ENCODE results near the gene ARHGEF16. TPM values are rescaled to one million over a fixed set of nuclear protein-coding genes. Genes with fewer than 3 reads are reported as not detected.

The ARHGEF16 gene
- total RNA-seq, 1 experiment from 2014 or later, result 25.1 TPM

- DNase-seq, result no peak
- peaks cover 39% of the 10 kb centered on the region for H3K27me3 ChIP-seq (ENCODE audit: insufficient read depth, low read depth)
- H3K4me3 ChIP-seq, result no peak overlapping the region
- peaks cover 4% of the 10 kb centered on the region for H3K9me3 ChIP-seq (ENCODE audit: insufficient read depth, low read depth)
- CTCF ChIA-PET, result no interaction called here
- intact Hi-C loops (cut with micrococcal nuclease; ENCODE audit: unreplicated experiment), result loop anchor here (5.0 kb wide), 1 partner anchor 347 kb away; the partner anchor contains the start of gene LRRC47
- no peaks in the 10 kb centered on the region for H3K36me3 ChIP-seq (ENCODE audit: low read depth)
- no peaks in the 10 kb centered on the region for H4K20me1 ChIP-seq (ENCODE audit: insufficient read depth)
- H2AFZ ChIP-seq, result no peak overlapping the region
- no peak overlapping the region for H3K4me2 ChIP-seq
- peaks cover 10% of the 10 kb centered on the region for H3K4me1 ChIP-seq (replicated peaks; ENCODE audit: insufficient read depth)
- POLR2A ChIA-PET (ENCODE audit: unreplicated experiment), result no interaction called here
- no peaks in the 10 kb centered on the region for H3K9me2 ChIP-seq (ENCODE audit: insufficient read depth)
- TF ChIP-seq CTCF (conservative IDR thresholded peaks at IDR 0.05) (no peak), EZH2 (IDR thresholded peaks at IDR 0.05; ENCODE audit: low read depth) (no peak)
- H3F3A ChIP-seq (ENCODE audit: insufficient read depth, low read depth), result peaks cover 9% of the 10 kb centered on the region; the same call in 1 of the 2 replicates
- 0 out of 2 replicates have a peak, but pooled peaks cover 4% of the 10 kb centered on the region for H3K79me2 ChIP-seq (ENCODE audit: low read depth)
- BruUV-seq (replicated peaks), result no TSS peak
- no peak overlapping the region for H3K27ac ChIP-seq
These were observed 4.1 kb upstream of the ARHGEF16 start for GRCh38 chr1:3450202-3450863.

- Histone ChIP-seq H3K27me3 (ENCODE audit: insufficient read depth, low read depth) (peaks cover 35% of the 10 kb centered on the region), H3K9me2 (ENCODE audit: insufficient read depth) (no peaks in the 10 kb centered on the region), H3K4me2 (no peak overlapping the region), H2AFZ (no peak overlapping the region), H3K27ac (no peak overlapping the region), H3K79me2 (ENCODE audit: low read depth) (0 out of 2 replicates have a peak, but pooled peaks cover 9% of the 10 kb centered on the region), H3K36me3 (ENCODE audit: low read depth) (no peaks in the 10 kb centered on the region), H3K9me3 (ENCODE audit: insufficient read depth, low read depth) (peaks cover 4% of the 10 kb centered on the region), H3F3A (ENCODE audit: insufficient read depth, low read depth) (peaks cover 9% of the 10 kb centered on the region; the same call in 1 of the 2 replicates), H4K20me1 (ENCODE audit: insufficient read depth) (no peaks in the 10 kb centered on the region), H3K4me1 (replicated peaks; ENCODE audit: insufficient read depth) (peaks cover 10% of the 10 kb centered on the region), H3K4me3 (no peak overlapping the region)
- POLR2A ChIA-PET (ENCODE audit: unreplicated experiment), result no interaction called here
- no TSS peak for BruUV-seq (replicated peaks)
- CTCF ChIA-PET, result no interaction called here
- no peak for DNase-seq
- intact Hi-C loops (cut with micrococcal nuclease; ENCODE audit: unreplicated experiment), result loop anchor here (5.0 kb wide), 1 partner anchor 346 kb away; the partner anchor contains the start of gene LRRC47
- TF ChIP-seq EZH2 (IDR thresholded peaks at IDR 0.05; ENCODE audit: low read depth), result no peak
- TF ChIP-seq CTCF (conservative IDR thresholded peaks at IDR 0.05), result no peak
These were observed 3.5 kb upstream of the ARHGEF16 start for GRCh38 chr1:3450983-3451382.

- H3K27ac ChIP-seq, result no peak overlapping the region
- H3K4me1 ChIP-seq (replicated peaks; ENCODE audit: insufficient read depth), result peaks cover 10% of the 10 kb centered on the region
- H4K20me1 ChIP-seq (ENCODE audit: insufficient read depth), result no peaks in the 10 kb centered on the region
- no peak overlapping the region for H2AFZ ChIP-seq
- peaks cover 9% of the 10 kb centered on the region; the same call in 1 of the 2 replicates for H3F3A ChIP-seq (ENCODE audit: insufficient read depth, low read depth)
- no peaks in the 10 kb centered on the region for H3K36me3 ChIP-seq (ENCODE audit: low read depth)
- H3K4me3 ChIP-seq, result no peak overlapping the region
- 0 out of 2 replicates have a peak, but pooled peaks cover 9% of the 10 kb centered on the region for H3K79me2 ChIP-seq (ENCODE audit: low read depth)
- BruUV-seq (replicated peaks), result no TSS peak
- peaks cover 30% of the 10 kb centered on the region for H3K27me3 ChIP-seq (ENCODE audit: insufficient read depth, low read depth)
- ChIA-PET POLR2A (ENCODE audit: unreplicated experiment) (no interaction called here), CTCF (interaction anchor here (0.6 to 1.7 kb wide), 14 partner anchors 19 to 448 kb away, joined by 3 to 23 read pairs (median 6); partner anchors contain the start of genes C1orf174, CEP104 and DFFB)
- intact Hi-C loops (cut with micrococcal nuclease; ENCODE audit: unreplicated experiment), result loop anchor here (2.0 to 5.0 kb wide), 3 partner anchors 31 to 449 kb away; partner anchors contain the start of genes C1orf174 and LRRC47
- TF ChIP-seq CTCF (conservative IDR thresholded peaks at IDR 0.05), result no peak
- no peak for TF ChIP-seq EZH2 (IDR thresholded peaks at IDR 0.05; ENCODE audit: low read depth)
- no peak for DNase-seq
- H3K9me3 ChIP-seq (ENCODE audit: insufficient read depth, low read depth), result no peaks in the 10 kb centered on the region; the same call in 1 of the 2 replicates
- H3K4me2 ChIP-seq, result no peak overlapping the region
- H3K9me2 ChIP-seq (ENCODE audit: insufficient read depth), result no peaks in the 10 kb centered on the region
These were observed 2.2 kb upstream of the ARHGEF16 start for GRCh38 chr1:3451994-3452865.

All from PC-9 (cell line).